ENCODE data around the gene SNAP29.
"Not testable (repeated sequence)": the region's sequence is repeated elsewhere in the genome, so short reads cannot be mapped to it uniquely, and the experiment has no call there.

The SNAP29 gene

GRCh38 chr22:20867179-20868024 is 8.6 kb downstream of the SNAP29 start:
- no peak for DNase-seq (ENCODE audit: low spot score)

- no peak for DNase-seq (ENCODE audit: low spot score)
Observed at GRCh38 chr22:20868025-20868962, 9.5 kb downstream of the SNAP29 start.

DNA sequence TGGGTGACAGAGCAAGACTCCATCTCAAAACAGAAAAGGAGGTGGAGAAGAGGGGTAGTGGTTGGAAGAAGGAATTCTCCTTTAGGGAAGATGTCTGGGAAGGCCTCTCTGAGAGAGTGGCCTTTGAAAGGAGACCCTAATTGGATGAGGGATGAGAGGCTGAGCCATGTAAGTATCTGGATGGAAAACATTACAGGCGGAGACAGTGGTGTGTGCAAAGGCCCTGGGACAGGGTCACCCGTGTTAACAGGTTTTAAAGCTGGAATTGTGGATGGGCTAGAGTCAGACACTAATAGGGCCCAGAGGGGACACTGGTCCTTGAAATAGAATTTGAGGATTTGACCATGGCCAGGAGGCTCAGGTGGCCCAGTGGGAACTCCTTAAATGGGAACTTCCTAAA is 10.4 kb downstream of the SNAP29 start:
- no peak for DNase-seq (ENCODE audit: low spot score)

DNA sequence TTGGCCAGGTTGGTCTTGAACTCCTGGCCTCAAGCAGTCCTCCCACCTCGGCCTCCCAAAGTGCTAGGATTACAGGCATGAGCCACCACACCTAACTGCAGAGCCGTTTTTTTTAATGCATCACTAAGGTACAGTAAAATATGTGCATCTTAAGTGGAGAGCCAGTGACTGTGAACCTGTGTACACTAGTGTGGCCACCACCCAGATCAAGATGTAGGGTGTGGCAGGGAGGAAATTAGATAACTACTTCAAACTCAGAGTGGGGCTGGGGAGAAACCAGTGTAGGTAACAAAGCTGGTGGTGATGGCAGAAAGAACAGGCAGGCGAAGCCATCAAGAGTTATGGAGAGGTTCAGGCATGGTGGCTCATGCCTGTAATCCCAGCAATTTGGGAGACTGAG is 14.4 kb downstream of the SNAP29 start:
- no peak for DNase-seq (ENCODE audit: low spot score)

GRCh38 chr22:20875296-20875695 is 16.5 kb downstream of the SNAP29 start:
- no peak for DNase-seq (ENCODE audit: low spot score)

DNA sequence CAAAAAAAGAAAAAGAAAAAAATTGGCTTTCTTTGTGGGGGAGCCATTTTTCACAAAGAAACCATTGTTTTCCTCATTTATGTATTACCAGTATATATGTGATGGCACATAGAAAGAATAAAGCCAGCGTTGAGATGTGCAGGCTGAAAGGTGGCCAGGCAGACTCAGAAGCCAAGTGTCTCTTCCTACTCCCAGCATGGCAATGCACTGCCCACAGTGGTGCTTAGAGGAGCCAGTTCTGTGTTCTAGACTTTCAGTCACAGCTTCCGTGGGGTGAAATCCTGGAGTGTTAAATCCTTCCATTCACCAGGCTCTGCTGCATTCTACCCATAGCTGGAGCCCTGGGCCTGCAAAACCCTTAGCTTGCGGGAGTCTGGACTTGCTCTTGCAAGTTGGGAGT is 18.9 kb downstream of the SNAP29 start:
- no peak for DNase-seq (ENCODE audit: low spot score)

DNA sequence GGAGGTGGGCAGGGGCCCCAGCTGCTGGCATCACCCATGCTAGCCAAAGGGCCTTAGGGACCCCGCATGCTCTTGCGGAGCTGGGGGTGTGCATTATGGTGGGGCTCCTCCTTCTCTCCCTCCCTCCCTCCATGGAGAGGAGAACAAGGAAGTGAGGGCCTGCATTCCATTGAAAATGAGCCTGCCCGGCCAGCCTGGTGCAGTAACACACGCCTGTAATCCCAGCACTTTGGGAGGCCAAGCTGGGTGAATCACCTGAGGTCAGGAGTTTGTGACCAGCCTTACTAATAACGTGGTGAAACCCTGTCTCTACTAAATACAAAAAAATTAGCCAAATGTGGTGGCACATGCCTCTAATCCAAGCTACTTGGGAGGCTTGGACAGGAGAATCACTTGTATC is 22.4 kb downstream of the SNAP29 start:
- no peak for DNase-seq (ENCODE audit: low spot score)

DNA sequence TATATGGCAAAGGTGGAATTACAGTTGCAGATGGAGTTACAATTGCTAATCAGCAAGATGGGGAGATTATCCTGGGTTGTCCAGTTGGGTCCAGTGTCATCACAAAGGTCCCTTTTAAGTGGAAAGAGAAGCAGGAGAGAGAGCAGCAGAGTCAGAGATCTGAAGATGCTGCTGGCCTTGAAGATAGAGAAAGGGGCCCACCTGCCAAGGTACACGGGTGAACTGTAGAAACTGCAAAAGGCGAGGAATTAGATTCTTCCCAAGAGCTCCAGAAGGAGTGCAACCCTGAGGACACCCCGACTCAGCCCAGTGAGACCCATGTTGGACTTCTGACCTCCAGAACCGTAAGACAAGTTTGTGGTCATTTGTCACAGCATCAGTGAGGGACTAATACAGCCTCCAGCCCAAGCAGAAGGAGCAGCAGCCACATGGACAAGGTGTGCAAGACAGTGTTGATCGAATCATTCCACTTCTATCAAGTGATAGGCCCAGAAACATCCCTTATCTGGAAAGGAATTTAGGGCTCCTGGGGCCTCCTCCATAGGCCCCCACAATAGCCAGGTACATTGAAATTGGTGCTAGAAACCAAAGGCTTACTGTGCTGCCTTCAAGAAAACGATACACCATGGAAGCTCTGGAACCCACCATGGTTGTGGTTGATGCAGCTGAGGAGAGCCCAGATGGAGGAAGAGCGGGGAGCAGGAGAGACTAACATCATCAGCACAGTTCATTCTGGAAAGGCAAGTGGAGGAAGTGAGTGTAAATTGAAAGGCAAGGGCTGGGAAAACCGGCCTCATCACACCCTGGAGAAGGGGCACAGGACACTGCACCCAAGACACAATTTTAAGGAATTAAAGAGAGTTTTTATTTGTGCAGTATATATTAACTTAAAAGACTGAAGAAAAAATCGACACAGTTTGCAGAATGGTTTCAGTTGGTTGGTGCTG is 23.3 kb downstream of the SNAP29 start:
- DNase-seq (ENCODE audit: low spot score): no peak

GRCh38 chr22:20882855-20883254 is 24.0 kb downstream of the SNAP29 start:
- no peak for DNase-seq (ENCODE audit: low spot score)

- DNase-seq (ENCODE audit: low spot score): no peak
Observed at GRCh38 chr22:20884454-20884853, 25.6 kb downstream of the SNAP29 start.

- no peak for DNase-seq (ENCODE audit: low spot score)
Observed at GRCh38 chr22:20885017-20885556, 26.3 kb downstream of the SNAP29 start.

GRCh38 chr22:20885557-20886323 is 26.9 kb downstream of the SNAP29 start:
- peak; percentile 93 for DNase-seq (ENCODE audit: low spot score)

GRCh38 chr22:20887375-20887774 is 28.6 kb downstream of the SNAP29 start:
- DNase-seq (ENCODE audit: low spot score): no peak

DNA sequence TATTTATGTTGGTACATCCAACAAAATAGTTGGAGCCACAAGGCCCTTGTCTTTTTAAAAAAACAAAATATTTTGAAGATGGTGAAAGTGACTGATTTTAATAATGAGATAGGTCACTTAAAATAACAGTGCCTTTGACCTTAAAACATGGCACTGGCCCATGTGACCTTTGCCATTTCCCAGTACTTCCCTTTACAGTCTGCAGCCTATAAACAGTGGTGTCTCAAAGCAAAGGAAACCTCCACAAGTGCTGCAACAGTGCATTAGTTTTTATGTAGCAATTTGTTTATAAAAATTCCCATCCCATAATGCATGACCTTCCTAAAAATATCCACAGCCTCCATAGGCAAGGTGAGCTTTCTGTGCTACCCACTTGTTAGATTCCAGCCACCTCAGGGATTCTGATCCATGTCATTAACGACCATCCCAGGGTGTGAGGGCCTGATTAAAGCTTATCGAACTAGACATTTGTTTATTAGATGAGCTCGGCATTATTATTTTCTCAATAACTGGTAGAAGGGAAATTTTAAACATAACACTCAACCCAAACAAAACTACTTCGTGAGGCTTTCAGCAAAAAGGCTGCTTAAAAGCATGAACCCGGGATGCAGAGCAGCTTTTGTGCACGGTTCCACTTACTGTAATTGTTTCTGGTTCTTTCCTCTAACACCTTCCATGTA is 30.4 kb downstream of the SNAP29 start:
- no peak for DNase-seq (ENCODE audit: low spot score)

GRCh38 chr22:20889904-20890540 is 31.2 kb downstream of the SNAP29 start:
- no peak for DNase-seq (ENCODE audit: low spot score)

DNA sequence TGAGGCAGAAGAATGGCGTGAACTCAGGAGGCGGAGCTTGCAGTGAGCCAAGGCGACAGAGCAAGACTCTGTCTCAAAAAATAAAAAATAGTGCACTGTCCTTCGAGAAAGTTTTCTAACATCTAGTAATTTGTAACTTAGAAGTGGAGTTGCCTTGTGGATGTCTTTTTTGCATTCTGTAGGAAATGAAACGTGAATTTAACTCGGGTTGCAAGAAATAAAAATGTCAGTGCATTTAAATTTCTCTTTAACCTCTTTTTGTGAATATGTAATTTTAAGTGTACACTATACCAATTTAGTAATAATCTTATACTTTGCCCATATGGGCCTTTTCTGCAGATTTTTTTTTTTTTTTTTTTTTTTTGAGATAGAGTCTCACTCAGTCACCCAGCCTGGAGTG is 32.2 kb downstream of the SNAP29 start:
- DNase-seq (ENCODE audit: low spot score): no peak

DNA sequence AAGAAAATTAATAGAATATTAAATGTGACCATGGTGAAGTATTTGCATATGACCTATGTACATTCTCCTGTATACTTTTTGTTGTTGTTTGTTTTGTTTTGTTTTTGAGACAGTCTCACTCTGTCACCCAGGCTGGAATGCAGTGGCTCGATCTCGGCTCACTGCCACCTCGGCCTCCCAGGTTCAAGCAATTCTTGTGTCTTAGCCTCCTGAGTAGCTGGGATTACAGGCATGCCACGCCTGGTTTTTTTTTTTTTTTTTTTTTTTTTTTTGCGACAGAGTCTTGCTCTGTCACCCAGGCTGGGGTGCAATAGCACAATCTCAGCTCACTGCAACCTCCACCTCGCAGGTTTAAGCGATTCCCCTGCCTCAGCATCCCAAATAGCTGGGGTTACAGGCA is 38.9 kb downstream of the SNAP29 start:
- DNase-seq (ENCODE audit: low spot score): not testable (repeated sequence)

DNA sequence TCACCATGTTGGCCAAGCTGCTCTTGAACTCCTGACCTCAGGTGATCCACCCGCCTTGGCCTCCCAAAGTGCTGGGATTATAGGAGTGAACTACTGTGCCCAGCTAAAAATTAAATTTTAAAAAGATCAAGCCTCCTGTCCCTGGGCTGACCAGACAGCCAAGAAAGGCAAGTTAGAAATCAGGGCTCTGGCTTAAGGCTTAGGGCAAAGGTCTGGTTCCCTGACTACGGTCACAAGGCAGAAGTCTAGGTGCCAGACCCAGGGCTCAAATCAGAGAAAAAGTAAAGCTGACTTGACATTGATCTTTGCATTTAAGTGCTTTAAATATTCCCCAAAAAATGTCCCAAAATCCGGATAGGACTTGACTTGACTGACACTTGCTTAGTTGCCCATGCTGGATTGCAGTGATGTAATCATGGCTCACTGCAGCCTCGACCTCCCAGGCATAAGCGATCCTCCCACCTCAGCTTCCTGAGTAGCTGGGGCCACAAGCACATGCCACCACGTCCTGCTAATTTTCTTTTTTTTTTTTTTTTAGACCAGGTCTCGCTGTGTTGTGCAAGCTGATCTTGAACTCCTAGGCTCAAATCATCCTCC is 41.1 kb downstream of the SNAP29 start:
- DNase-seq (ENCODE audit: low spot score): no peak
